SW 1271 (cell line): ENCODE results near the gene NDUFS6.

Experiments used
- DNase-seq, 2 experiments: peaks; one replicate each; lab custom pipeline; 2025; lab: John Stamatoyannopoulos, UW

NDUFS6 gene

GRCh38 chr5:1782385-1783215, 18.6 kb upstream of the NDUFS6 start:
- no peak for DNase-seq

GRCh38 chr5:1783216-1783554, 18.0 kb upstream of the NDUFS6 start:
- no peak for DNase-seq

DNA sequence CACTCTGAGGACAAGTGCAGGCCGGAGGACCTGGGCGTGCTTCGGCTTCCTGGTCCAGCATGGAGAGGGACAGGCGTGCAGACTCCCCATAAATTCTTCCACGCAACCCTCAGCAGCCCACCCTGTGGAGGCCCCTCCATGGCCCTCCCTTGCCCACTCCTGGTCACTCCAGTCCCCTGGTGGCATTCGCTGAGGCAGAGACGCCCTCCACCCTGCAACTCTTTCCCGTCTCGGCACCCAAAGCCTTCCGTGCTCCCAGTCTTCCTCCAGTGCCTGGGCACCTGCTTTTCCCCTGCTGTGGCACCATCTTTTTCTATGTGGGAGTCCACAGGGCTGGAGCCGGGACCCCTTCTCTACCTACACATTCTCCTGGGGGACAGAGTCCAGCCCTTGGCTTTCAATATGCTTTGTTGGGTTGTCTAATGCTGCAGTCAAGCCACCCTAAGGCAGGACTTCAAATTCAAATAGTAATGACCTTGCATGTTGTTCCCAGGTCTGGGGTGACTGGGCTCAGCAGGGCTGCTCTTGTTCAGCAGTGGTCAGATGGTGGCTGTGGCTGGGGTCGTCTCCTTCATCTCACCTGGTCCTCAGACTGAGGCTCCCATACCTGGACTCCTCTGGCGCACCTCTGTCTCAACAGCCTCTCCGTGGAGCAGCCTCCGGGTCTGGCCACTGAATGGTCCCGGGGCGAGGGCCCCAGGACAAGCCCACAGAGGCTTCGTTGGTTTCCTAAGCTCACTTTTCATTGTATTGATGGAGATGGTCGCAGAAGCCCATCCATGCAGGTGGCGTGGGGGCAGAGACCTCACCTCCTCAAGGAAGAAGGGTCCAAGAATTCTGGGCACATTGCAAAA, 16.8 kb upstream of the NDUFS6 start:
- no peak for DNase-seq

- no peak for DNase-seq
Observed at GRCh38 chr5:1785062-1785461, 16.1 kb upstream of the NDUFS6 start.

GRCh38 chr5:1785984-1786383, 15.2 kb upstream of the NDUFS6 start:
- DNase-seq: no peak

- DNase-seq: no peak
Observed at GRCh38 chr5:1786621-1787471, 14.4 kb upstream of the NDUFS6 start.

GRCh38 chr5:1787472-1788047, 13.6 kb upstream of the NDUFS6 start:
- no peak for DNase-seq

DNA sequence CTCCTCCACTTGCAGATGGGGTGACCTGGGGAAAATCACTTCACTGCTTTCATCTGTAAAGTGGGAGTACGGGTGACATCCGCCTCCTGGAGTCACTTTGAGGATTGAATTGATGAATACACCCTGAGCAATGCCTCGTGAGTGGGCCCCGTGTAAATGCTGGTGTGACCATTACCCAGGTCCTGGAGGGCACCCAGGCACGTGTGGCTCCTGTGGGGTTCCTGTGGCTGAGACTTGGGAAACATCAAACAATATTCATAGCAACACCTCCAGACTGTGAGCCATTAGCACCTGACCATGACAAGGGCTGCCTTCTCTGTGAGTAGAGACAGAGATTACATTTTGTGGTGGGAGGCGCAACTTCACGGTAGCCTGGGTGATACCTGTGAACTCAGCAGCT, 13.0 kb upstream of the NDUFS6 start:
- no peak for DNase-seq

DNA sequence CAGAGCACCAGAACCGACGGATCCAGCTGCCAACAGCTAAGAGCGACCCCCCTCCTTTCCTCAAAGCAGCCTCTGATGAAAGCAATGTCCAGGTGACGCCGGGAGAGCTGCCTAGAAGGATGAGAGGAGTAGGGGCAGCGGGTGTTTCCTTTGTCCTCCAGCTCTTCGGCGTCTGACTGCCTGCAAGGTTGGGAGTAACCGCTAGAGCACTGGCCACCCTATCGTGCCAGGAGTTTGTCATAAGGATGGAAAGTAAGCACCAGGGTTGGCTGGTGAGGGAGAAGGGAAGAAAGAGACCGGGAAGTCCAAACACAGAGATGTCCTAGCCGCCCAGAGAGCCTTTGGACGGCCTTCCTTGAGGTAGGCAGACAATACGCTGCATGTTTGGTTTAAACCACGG, 12.4 kb upstream of the NDUFS6 start:
- DNase-seq: no peak

- peak; percentile 26 to 67 for DNase-seq
Observed at GRCh38 chr5:1789438-1789833, 11.8 kb upstream of the NDUFS6 start.

GRCh38 chr5:1789834-1790471, 11.3 kb upstream of the NDUFS6 start:
- DNase-seq: peak; percentile 47 to 88

GRCh38 chr5:1791176-1791575, 10.0 kb upstream of the NDUFS6 start:
- DNase-seq: no peak

DNA sequence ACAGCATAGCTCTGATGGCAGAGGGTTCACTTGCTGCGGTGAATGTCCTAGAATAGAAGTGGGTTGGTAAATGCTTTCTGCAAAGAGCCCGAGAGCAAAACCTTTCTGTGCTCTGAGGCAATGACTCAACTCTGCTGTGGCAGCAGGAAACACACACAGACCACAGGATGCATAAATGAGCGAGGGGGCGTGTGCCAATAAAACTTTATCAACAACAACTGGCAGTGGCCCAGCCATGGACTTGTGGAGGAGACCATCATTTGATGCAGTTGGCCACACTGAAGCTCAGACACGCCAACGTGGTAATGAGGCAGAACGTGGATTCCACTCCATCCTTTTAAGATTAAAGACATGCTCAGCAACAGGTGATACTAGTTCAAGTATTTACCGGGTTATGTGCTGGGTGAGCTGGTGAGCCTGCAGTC, 8.4 kb upstream of the NDUFS6 start:
- DNase-seq: peak in 1 of 2 experiments; percentile 28

- DNase-seq: no peak
Observed at GRCh38 chr5:1793301-1793740, 7.9 kb upstream of the NDUFS6 start.

DNA sequence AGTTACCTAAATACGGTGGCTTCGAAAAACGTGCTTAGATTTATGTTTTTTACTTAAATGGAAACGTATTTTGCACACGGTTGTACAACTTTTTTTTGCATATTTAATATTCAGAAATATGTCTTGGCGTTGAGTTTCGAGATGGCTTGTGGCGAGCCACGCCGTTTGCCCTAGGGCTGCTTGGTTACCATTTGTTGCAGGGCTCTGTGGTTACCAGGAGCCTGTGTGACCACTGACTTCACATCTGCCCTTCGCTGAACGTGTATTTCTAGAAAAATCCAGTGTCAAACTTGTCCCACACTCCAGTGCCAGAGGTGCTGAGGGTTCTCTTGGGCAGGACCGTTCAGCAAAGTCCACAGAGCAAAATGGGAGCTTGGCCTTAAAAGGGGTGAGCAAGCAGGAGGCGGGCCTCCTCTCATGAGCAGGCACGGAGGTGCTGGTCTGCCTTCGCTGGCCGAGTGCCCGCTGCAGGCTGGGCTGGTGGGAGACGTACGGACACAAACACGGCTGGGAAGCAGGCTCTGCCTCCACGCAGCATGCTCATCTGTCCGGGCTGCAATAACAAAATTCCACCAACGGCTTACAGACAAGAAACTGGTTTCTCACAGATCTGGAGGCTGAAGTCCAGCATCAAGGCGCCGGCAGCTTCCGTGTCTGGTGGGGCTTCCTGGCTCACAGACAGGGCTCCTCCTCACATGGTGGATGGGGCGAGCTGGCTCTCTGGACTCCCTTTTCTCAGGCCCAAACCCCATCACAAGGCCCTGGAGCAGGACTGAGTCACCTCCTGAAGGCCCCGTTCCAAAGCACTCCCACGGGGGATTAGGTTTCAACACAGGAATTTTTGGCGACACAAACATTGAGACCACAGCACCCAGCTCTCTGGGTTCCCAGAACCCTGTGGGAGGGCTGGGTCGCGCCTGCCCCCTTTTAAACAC, 7.0 kb upstream of the NDUFS6 start:
- no peak for DNase-seq

GRCh38 chr5:1794901-1795290, 6.3 kb upstream of the NDUFS6 start:
- no peak for DNase-seq

GRCh38 chr5:1795506-1795905, 5.7 kb upstream of the NDUFS6 start:
- DNase-seq: no peak

- DNase-seq: no peak
Observed at GRCh38 chr5:1795931-1796330, 5.3 kb upstream of the NDUFS6 start.

- DNase-seq: no peak
Observed at GRCh38 chr5:1796371-1797102, 4.7 kb upstream of the NDUFS6 start.
